Measurements from ENCODE around the gene CCT2. TPM values are rescaled to one million over a fixed set of nuclear protein-coding genes. Genes with fewer than 3 reads are reported as not detected.
A peak's percentile ranks its signal among the peaks of the same experiment; 100 is the strongest.

The CCT2 gene
- total RNA-seq (2014; rRNA removed) = 338 and 371 TPM in 2 replicates
- 213 TPM for polyA plus RNA-seq (2012)

- DNase-seq (ENCODE audit: low read depth) = peak; percentile 93
These were observed at the start of gene CCT2 for GRCh38 chr12:69585189-69586062. CCT2 (plus strand) TSS chr12:69585459; CDS start chr12:69585522, 63 bp downstream.

- DNase-seq (ENCODE audit: low read depth) = peak; percentile 77
These were observed 44.3 kb upstream of the CCT2 start for GRCh38 chr12:69540987-69541386.

- no peak for DNase-seq (ENCODE audit: low read depth)
These were observed 41.2 kb upstream of the CCT2 start for GRCh38 chr12:69544087-69544486.

- DNase-seq (ENCODE audit: low read depth) = no peak
These were observed 40.2 kb upstream of the CCT2 start for GRCh38 chr12:69545081-69545480.

GRCh38 chr12:69546693-69547438 lies 38.4 kb upstream of the CCT2 start:
- DNase-seq (ENCODE audit: low read depth) = no peak

GRCh38 chr12:69548687-69549086 lies 36.6 kb upstream of the CCT2 start:
- no peak for DNase-seq (ENCODE audit: low read depth)

GRCh38 chr12:69550569-69551350 lies 34.5 kb upstream of the CCT2 start:
- DNase-seq (ENCODE audit: low read depth) = no peak

GRCh38 chr12:69553628-69554248 lies 31.5 kb upstream of the CCT2 start:
- peak; percentile 40 for DNase-seq (ENCODE audit: low read depth)

- DNase-seq (ENCODE audit: low read depth) = peak; percentile 74
These were observed 29.8 kb upstream of the CCT2 start for GRCh38 chr12:69555461-69555860.

GRCh38 chr12:69556383-69556782 lies 28.9 kb upstream of the CCT2 start:
- DNase-seq (ENCODE audit: low read depth) = no peak

- DNase-seq (ENCODE audit: low read depth) = peak; percentile 69
These were observed 22.0 kb upstream of the CCT2 start for GRCh38 chr12:69563166-69563762.

GRCh38 chr12:69566603-69567002 lies 18.7 kb upstream of the CCT2 start:
- no peak for DNase-seq (ENCODE audit: low read depth)

GRCh38 chr12:69569236-69569635 lies 16.0 kb upstream of the CCT2 start:
- DNase-seq (ENCODE audit: low read depth) = peak; percentile 55

- peak; percentile 79 for DNase-seq (ENCODE audit: low read depth)
These were observed 15.2 kb upstream of the CCT2 start for GRCh38 chr12:69570000-69570516.

GRCh38 chr12:69570545-69571399 lies 14.5 kb upstream of the CCT2 start:
- DNase-seq (ENCODE audit: low read depth) = peak; percentile 57

- no peak for DNase-seq (ENCODE audit: low read depth)
These were observed 9.9 kb upstream of the CCT2 start for GRCh38 chr12:69575346-69575745.

- DNase-seq (ENCODE audit: low read depth) = no peak
These were observed 7.0 kb upstream of the CCT2 start for GRCh38 chr12:69578283-69578682.

GRCh38 chr12:69579029-69579428 lies 6.2 kb upstream of the CCT2 start:
- no peak for DNase-seq (ENCODE audit: low read depth)

GRCh38 chr12:69580074-69580473 lies 5.2 kb upstream of the CCT2 start:
- no peak for DNase-seq (ENCODE audit: low read depth)

- DNase-seq (ENCODE audit: low read depth) = no peak
These were observed 2.1 kb upstream of the CCT2 start for GRCh38 chr12:69583203-69583602.
